IPS-NIHi11 (cell line): ENCODE data around the gene AMIGO3.

Experiments used
- DNase-seq: peaks from one replicate; pipeline ENCODE4 v3.0.0; 2012; ENCODE audit warnings: mixed read lengths, low spot score

Gene AMIGO3

DNA sequence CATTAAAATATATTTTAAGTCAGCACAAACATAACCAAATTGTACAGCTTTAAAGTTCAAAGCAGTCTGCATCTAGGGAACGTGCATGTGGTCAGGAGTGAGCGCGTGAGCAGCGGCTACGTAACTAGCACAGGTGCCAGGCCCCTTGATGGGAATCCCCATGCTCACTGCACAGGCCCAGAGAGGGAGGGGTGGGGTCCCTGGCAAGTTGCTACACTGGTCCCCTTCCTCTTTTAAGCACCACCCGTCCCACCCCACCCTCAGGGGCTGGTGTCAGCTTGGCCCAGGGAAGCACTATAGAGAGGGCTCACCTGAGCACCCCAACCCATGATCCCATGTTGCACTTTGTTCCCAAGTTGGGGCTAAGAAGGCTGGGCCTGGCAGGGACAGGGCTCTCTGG is 5.1 kb upstream of the AMIGO3 start:
- DNase-seq: no peak

DNA sequence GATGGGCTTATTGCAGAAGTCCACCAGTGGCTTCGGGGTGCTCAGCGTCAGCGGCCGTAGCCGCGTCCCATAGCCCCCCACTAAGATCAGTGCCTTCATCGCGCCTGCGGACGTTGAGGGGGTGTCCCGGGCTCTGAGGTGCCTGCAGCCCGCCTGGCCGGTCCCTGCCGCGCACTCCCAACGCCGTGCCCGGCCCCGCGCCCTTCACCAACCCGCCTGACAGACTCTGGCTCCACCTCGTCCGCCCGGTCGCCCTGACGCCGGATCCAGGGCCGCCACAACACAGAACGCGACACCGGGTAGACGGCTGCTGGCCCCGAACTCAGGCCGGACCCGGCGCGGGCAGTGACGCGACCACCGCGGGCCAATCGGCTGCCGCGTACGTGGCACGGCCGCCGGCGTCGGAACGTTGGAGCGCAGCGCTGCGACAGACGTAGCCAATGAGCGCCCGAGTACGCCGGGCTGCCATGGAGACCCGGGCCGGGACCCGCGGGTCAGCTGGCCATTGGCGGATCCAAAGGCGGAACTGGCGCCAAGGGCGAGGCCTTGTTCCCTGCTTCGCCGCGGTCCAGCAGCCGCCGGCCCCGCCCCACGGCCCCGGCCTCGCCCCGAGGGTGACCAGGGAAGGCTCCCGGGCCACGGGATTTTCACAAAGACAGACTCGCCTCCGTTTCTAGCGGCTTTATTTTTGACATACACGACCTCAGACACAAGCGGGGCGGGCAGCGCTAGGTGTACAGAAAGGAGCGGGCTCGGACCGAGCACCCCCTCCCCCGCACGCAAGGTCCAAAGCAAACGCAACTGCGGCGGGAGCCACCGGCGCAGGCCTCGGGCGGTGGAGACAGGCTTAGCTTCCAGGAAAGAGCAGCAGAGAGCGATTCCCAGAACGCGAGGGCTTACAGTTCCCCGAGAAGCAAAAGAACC is 4.4 kb upstream of the AMIGO3 start, which contains the start of gene GMPPB:
Gene GMPPB, minus strand, starts transcription at position 324 of the 924 bp plus-strand sequence. Its CDS starts 225 bp downstream, at position 99.
- DNase-seq: peak; percentile 98

DNA sequence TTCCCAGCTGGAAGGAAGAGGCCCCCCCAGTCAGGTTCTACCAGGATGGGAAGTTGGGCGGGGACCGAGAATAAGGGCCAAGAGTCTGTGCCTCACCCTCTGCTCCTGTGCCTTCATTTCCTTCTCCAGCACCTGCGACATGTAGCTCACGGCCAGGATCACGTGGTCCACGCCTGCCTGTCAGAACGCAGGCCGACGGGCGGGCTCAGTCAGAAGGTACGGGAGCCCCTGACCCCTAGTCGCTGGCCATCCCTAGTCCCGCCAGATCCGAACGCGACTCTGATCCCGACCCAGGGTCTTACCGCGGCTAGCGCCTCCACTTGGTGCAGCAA is 3.8 kb upstream of the AMIGO3 start:
- peak; percentile 50 for DNase-seq

DNA sequence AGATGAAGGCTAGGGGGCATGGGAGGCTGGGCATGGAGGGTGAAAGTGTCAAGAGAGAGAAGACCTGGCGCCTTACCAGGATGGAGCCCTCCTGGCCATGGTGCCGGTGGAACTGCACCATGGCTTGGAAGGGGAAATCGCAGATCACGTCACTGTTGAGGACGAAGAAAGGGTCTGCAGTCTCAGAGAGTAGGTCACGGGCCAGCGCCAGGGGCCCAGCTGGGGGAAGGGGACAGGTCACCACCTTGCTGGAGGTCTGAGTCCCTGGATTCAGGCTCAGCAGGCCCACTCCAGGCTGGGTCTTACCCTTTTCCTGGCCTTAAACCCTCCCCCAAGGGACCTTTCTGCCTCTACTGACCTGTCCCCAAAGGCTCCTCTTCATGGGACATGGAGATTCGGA is 3.4 kb upstream of the AMIGO3 start:
- DNase-seq: no peak

DNA sequence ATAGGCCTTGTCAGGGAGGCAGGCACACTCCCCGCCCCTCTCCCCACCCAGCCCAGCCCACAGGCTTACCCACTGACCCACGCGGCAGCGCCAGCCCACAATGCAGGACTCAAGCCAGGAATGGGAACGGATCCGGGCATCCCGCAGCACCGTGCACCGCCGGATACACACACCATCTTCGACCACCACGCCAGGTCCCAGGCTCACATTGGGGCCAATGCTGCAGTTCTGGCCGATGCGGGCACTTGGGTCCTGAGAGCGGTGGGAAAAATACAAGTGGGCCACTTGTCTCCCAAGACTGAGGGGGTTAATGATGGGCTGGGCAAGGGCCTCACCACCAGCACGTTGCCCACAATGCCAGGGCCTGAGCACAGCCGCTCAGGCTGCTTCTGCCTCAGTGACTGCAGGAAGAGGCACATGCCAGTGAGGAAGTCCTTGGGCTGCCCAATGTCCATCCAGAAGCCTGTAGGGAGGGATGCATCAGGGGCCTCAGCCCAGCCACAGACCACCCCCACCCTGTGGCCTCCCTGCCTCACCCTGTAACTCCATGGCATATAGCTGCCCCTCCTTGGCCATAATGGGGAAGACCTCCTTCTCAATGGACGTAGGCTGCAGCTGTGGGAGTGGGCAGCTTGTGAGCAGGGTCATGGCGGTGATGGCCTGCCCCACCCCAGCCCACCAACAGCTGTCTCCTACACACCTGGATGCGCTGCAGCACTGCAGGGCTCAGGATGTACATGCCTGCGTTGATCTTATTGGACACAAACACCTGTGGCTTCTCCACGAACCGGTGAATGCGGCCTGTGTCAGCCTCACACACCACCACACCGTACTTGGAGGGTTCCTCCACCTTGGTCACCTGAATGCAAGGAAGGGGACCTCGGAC is 2.7 kb upstream of the AMIGO3 start:
- DNase-seq: no peak

DNA sequence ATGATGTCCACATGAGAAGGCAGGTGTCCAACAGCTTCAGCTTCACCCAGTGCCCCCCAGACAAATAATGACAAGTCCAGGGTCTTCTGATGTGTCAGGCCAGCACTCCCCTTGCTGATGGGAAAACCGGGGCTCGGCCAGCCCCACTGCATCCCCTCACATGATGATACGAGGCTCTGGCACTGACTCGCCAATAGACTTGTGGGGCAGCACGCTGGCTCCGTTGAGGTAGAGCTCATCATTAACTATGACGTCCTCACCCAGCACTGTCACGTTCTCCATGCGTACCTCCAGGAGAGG is 2.1 kb upstream of the AMIGO3 start:
- no peak for DNase-seq

DNA sequence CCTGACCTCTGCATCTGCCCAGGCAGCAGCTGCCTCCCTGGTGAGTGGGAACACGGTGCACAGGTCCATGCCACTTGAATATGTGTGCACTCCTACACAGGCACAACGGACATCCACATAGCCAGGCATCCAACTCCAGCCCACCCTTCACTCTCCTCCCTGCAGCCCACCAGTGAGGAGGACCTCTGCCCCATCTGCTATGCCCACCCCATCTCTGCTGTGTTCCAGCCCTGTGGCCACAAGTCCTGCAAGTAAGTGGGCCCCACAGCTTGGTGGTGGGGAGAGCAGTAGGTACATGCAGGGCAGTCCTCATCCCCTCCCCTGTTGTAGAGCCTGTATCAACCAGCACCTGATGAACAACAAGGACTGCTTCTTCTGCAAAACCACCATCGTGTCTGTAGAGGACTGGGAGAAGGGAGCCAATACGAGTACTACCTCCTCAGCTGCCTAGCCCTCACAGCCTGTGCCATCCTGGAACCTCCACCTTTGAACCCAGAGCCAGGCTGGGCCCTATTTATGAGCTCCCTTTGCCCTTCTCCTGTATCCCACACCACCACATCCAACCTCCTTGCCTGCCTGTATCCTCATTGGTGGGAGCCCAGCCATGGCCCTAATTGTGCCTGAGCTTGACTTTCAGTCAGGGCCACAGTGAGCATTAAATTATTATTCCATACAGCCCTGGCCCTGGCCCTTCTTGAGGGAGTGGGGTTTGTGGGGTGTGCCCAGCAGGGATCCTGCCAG is 1.5 kb upstream of the AMIGO3 start:
- no peak for DNase-seq

DNA sequence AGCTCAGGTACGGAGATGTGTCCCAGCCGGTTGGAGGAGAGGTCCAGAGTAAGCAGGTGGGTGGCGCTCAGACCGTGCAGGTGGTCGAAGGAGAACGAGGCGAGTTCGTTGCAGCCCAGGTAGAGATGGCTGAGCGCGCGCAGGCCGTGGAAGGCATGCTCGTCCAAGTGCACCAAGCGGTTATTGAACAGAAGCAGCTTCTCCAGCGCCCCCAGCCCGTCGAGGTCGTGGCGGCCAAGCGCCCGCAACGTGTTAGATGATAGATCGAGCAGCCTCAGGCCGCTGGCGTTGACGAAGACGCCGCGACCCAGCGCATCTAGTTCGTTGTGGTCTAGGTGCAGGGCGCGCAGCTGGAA is 648 bp downstream of the AMIGO3 start:
- DNase-seq: no peak

DNA sequence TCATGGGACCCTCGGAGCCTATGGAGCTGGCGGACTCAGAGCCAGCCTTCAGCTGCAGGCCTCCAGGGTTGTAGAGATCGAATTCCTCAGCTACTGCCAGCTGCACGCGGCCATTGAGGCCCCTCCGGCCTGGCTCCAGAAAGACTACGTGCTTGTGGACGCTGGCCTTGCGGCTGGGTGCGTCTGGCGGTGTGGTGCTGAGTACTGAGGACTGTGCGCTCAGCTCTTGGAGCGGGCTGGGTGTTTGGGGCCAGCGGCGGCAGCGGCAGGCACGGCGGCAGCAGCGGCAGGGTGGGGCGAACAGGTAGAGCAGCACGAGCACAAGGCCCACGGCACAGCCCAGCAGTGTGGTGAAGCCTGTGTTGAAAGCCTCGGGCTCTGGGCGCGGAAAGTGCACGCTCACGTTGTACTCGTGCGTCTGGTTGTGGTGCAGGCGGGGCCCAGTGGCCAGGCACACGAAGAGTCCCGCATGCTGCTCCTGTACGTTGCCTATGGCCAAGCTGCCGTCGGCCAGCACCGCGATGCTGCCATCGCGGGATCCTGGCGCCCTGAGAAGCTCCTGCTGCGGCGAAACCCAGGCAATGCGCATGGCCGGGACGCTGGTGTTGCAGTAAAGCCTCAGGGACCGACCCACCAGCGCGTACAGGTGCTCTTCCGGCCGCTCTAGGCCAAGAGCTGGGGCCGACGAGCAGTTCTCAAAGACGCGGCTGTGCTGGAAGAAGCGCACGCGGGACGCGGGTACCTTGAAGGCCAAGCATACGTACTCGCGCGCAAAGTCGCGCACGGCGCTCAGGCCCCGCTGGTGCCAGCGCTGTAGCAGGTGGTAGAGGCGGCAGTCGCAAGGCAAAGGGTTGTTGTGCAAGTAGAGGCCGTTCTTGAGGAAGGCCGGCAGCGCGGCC is 1.3 kb downstream of the AMIGO3 start:
- DNase-seq: no peak

DNA sequence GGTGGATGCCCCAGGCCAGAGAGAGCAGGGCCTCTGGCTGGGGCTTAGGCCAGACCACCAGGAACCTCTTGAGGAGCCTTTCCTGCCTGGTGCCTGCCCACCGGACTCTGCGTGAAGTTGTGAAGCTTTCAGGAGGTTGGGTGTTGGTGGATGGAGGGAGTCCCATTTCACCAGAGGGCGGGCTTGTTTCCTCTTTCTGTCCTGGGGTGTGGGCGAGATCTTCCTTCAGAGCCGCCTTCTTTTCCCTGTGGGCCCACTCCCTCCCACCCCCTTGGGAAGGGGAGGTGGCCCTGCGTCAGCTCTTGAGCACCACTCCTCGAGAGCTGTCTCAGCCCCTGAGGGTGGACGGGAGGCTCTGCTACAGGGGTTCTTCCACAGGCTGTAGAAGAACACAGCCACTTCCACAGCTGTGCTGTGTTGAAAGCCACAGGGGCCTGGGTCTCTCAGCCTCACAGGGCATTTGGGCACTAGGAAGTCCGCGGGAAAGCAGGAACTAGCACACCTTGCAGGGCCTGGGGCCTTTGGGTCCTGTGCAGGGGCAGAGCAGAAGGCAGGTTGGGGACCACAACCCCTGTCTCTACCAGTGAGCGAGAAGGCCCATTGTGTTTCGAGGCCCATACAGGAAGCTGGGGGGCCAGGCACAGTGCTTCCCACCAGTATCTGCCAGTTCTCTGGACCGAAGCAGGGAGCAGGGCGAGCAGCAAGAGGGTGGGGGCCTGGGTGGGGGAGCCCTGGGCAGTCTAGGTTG is 2.1 kb downstream of the AMIGO3 start:
- no peak for DNase-seq

DNA sequence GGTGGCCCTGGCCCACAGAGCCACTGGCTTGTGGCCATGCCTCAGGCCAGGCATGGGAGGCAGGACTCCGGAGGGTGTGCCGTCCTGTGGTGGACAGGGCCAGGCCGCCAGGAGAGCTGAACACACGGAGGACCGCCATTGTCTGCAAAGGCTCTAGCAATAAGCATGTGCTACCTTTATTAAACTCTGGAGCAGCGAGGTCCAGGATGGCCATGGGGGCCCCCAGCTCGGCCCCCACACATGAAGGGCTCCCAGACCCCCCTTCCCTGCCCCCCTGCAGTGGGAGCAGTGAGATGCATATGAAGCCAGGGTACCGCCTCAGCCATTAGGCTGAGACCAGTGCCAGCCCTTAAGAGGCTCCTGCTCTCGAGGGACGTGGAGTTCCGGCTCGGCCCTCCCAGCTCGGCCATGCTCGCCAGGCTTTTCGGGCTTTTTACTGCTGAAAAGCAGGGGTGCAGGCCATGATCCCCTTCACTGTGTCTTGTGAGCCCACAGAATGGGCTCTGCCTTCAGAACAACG is 2.7 kb downstream of the AMIGO3 start:
- DNase-seq: no peak

DNA sequence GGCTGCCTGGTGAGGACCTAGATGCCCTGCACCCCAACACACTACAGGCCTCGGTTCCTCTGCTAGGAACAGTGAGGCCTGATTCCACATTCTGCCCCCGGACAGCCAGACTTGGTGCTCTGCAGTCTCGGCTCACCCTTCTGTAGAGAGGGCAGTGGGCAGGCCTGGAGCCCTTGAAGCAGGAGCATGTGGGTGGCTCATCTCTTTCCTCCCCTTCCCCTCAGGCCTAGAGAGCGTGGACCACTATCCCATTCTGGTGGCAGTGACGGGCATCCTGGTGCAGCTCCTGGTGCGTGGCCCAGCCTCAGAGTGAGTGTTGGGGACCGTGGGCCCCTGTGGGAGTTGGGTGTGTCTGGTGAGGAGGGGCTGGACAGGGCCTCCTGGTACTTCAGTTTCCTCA is 3.3 kb downstream of the AMIGO3 start:
- no peak for DNase-seq

DNA sequence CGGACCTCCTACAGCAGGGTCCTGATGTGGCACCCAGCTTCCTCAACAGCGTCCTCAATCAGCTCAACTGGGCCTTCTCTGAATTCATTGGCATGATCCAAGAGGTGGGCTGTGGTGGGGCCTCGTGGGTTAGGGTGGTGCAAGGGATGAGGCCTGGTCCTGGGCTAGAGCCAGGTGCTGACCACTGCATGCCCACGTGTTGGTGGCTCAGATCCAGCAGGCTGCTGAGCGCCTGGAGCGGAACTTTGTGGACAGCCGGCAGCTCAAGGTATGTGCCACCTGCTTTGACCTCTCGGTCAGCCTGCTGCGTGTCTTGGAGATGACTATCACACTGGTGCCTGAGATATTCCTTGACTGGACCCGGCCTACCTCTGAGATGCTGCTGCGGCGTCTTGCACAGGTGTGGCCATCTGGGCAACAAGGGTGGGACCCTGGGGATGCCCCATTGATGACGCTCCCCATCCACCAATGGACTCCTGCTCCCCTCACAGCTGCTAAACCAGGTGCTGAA is 3.8 kb downstream of the AMIGO3 start:
- DNase-seq: no peak

DNA sequence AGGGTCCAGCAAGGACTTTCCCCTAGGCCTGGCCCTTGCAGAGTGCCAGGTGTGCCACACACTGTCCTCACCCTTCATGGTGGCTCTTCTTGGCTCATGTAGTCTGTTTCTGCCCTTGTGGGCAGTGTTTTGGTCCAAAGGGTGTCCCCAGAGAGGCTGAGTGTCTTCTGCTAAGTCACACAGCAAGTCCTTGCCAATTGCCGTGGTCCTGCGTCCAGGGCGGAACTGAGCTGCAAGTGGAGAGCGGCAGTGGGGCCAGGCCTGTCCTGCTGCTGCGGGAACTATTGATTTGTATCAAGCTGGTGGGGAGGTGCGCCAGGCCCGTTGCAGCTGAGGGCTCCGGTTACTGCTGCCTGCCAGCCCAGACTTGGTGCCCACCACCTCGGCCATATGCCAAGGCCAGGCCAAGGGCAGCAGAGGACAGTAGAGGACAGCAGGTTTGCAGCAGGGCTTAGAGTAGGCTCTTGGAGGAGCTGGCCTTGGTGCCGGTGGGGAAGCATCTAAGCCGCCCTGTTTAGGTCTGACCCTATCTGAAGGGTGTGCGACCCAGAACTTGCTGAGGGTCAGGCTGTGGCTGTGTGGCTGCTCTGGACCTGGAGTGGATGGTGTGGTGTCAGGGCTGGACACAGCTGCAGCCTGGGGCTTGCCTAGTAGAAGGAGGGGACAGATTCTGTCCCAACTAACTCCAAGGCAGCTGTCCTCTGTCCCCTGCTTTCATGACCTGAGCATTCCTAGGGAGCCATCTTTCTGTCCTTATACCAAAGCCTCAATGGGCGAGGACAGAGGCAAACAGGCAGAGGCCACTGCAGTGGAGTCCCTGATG is 4.5 kb downstream of the AMIGO3 start:
- no peak for DNase-seq

DNA sequence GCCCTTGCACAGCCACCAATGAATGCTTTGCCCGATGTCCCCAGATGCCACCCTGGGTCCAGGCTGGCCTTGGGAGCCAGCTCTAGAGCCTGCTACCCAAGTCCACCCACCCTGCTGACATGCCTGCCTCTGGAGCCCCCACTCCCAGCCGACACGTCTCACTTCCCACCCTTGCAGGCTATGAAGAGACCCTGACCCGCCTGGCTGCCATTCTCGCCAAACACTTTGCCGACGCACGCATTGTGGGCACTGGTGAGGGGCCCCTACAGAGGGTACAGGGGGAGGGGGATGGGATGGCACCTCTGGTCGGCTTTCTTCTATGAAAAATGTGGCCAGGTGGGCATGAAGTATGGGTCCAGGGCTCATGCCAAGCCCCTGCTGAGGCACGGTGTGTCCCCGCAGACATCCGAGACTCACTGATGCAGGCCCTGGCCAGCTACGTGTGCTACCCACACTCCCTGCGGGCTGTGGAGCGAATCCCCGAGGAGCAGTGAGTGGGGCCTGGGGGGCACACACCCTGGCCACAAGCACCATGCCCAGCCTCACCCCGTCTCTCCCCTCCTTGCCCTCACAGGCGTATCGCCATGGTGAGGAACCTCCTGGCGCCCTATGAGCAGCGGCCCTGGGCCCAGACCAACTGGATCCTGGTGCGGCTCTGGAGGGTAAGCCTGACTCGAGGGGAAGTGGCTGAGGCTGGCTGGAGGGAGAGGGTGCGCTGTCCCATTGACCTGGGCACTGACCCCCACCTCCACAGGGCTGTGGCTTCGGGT is 6.0 kb downstream of the AMIGO3 start:
- no peak for DNase-seq

DNA sequence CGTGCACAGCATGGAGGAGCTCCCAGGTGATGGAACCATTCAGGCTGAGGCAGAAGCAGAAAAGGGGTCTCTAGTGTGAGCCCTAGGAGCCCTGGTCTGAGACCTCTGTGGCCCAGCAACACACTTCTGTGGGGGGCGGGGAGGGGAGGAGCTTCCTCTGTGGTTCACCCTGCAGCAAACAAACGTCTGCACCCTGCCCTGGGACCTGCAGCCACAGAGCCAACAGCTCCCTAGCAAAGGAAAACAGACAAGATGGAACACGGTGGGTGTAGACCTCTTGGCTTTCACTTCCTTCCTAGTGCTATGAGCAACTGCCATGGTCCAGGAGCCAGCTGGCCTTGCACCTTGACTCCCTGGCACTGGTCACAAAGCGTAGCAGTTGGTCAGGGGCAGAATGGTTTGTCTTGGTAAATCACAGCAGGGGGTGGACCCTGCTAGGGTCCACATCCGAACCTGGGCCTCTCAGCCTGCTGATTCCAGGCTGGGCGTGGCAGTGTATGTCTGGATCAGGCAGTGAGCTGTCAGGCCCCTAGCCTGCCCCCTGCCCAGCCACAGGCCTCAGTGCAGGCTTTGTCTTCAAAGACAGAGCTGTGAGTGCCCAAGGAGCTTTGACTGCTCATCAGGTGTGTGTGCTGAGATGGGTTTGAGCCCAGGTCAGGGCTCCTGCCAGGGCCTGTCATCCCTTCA is 6.7 kb downstream of the AMIGO3 start:
- no peak for DNase-seq

DNA sequence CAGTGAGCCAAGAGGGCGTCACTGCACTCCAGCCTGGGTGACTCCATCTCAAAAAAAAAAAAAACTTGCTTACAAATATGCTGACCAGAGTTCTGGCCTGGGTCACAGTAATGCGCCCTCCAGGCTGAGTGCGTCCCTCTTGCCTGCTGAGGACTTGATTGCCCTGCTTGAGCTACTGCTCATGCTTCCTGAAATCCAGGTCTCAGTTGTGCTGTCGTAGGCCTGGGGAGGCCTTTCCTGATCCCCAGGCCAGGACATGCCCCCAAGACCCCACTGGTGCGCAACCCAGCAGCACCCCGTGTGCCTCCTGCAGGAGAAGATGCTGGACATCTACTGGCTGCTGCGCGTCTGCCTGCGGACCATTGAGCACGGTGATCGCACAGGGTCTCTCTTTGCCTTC is 7.3 kb downstream of the AMIGO3 start:
- DNase-seq: no peak

DNA sequence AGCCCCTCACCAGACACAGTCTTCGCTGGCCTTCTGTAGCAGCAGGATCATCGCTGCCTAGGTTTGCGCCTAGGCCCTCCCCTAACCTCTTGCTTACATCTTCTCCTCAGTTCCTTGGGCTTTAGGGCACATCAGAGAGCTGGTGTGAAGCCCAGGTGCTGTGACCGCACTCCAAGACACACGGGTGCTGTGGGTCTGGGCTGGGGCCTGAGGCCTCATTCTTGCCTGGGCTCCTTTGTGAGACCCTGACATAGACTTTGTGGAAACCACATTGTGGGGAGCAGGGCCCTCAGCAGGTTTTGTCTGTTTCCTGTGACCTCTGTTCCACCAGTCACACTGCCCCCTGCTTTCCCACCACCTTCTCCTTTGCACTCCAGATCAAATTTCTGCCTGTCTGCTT is 8.0 kb downstream of the AMIGO3 start:
- no peak for DNase-seq
